Keratinocyte (primary cell): Measurements from ENCODE around the gene FES.

Experiments used
- EZH2 ChIP-seq: IDR thresholded peaks from one replicate; pipeline ENCODE4 v1.6.1; 2012; ENCODE audit warnings: inconsistent platforms, mild to moderate bottlenecking, low read length, moderate library complexity
- TF ChIP-seq, protein P1 (sequence below), 3 experiments: IDR thresholded peaks in 1 of 3; conservative IDR thresholded peaks in 1 of 3; optimal IDR thresholded peaks in 1 of 3; 2 replicates in 2 of 3; 3 replicates in 1 of 3; pipeline versions ENCODE3 to v1.5.1; 2011; ENCODE audit warnings: low read length in 3 of 3, mild to moderate bottlenecking in 3 of 3, moderate library complexity in 2 of 3, control low read depth in 1 of 3, inconsistent platforms in 1 of 3; ENCODE audit not compliant: insufficient read depth in 2 of 3; ENCODE audit errors: extremely low read depth in 1 of 3

GRCh38 chr15:90870354-90871138 is 13.8 kb upstream of the FES start:
- TF ChIP-seq, protein P1, sequence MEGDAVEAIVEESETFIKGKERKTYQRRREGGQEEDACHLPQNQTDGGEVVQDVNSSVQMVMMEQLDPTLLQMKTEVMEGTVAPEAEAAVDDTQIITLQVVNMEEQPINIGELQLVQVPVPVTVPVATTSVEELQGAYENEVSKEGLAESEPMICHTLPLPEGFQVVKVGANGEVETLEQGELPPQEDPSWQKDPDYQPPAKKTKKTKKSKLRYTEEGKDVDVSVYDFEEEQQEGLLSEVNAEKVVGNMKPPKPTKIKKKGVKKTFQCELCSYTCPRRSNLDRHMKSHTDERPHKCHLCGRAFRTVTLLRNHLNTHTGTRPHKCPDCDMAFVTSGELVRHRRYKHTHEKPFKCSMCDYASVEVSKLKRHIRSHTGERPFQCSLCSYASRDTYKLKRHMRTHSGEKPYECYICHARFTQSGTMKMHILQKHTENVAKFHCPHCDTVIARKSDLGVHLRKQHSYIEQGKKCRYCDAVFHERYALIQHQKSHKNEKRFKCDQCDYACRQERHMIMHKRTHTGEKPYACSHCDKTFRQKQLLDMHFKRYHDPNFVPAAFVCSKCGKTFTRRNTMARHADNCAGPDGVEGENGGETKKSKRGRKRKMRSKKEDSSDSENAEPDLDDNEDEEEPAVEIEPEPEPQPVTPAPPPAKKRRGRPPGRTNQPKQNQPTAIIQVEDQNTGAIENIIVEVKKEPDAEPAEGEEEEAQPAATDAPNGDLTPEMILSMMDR (optimal IDR thresholded peaks at IDR 0.05 in 1 of 3, IDR thresholded peaks at IDR 0.05 in 1 of 3, conservative IDR thresholded peaks at IDR 0.05 in 1 of 3; ENCODE audit: extremely low read depth in 1 of 3, insufficient read depth in 2 of 3, low read length in 3 of 3) = no peak
- no peak for TF ChIP-seq EZH2
